NCI-H187 treated with DMSO at 0.1 percent for 48 hours (cell line): ENCODE results near the gene VWA7.
"Not testable (repeated sequence)": the region's sequence is repeated elsewhere in the genome, so short reads cannot be mapped to it uniquely, and the experiment has no call there.

Experiments
- DNase-seq: peaks from one replicate; lab custom pipeline; 2025; lab: John Stamatoyannopoulos, UW

The VWA7 gene

GRCh38 chr6:31776989-31777666, at the start of gene VWA7:
VWA7 (minus strand) TSS chr6:31777328; CDS start chr6:31776779, 549 bp downstream.
- DNase-seq = no peak

GRCh38 chr6:31826793-31827285, 49.7 kb upstream of the VWA7 start:
- DNase-seq = no peak

- no peak for DNase-seq
These were observed 48.4 kb upstream of the VWA7 start for GRCh38 chr6:31825553-31825952.

GRCh38 chr6:31823592-31824196, 46.6 kb upstream of the VWA7 start:
- DNase-seq = not testable (repeated sequence)

GRCh38 chr6:31822036-31822821, 45.1 kb upstream of the VWA7 start:
- no peak for DNase-seq

- no peak for DNase-seq
These were observed 44.3 kb upstream of the VWA7 start for GRCh38 chr6:31821301-31822035.

GRCh38 chr6:31820399-31820798, 43.3 kb upstream of the VWA7 start:
- not testable (repeated sequence) for DNase-seq

GRCh38 chr6:31819871-31820299, 42.8 kb upstream of the VWA7 start:
- no peak for DNase-seq

GRCh38 chr6:31817929-31818511, 40.9 kb upstream of the VWA7 start:
- DNase-seq = not testable (repeated sequence)

- not testable (repeated sequence) for DNase-seq
These were observed 40.2 kb upstream of the VWA7 start for GRCh38 chr6:31817133-31817928.

GRCh38 chr6:31815025-31815838, 38.1 kb upstream of the VWA7 start, which contains the start of the genes HSPA1A and HSPA1L:
HSPA1A (plus strand) TSS chr6:31815543; CDS start chr6:31815757, 214 bp downstream.
HSPA1L (minus strand) TSS chr6:31815283; CDS start chr6:31811972, 3,311 bp downstream.
- DNase-seq = peak; percentile 77

- DNase-seq = peak; percentile 90
These were observed 37.5 kb upstream of the VWA7 start for GRCh38 chr6:31814677-31815024.

- no peak for DNase-seq
These were observed 36.3 kb upstream of the VWA7 start for GRCh38 chr6:31813465-31813849.

GRCh38 chr6:31811645-31812044, 34.5 kb upstream of the VWA7 start:
- DNase-seq = no peak

- DNase-seq = not testable (repeated sequence)
These were observed 31.5 kb upstream of the VWA7 start for GRCh38 chr6:31808599-31808998.

- peak; percentile 75 for DNase-seq
These were observed 29.5 kb upstream of the VWA7 start, which contains the start of gene LSM2 for GRCh38 chr6:31806470-31807272. LSM2 (minus strand) TSS chr6:31806966; CDS start chr6:31806757, 209 bp downstream.

- no peak for DNase-seq
These were observed 28.9 kb upstream of the VWA7 start for GRCh38 chr6:31805939-31806469.
